Upper lobe of left lung (tissue), 6 donors: Measurements from ENCODE around the gene CLCNKA. TPM values are rescaled to one million over a fixed set of nuclear protein-coding genes. Genes with fewer than 3 reads are reported as not detected.
"Not testable (repeated sequence)": the region's sequence is repeated elsewhere in the genome, so short reads cannot be mapped to it uniquely, and the experiment has no call there.

Source experiments
- ATAC-seq, 2 donors: fragments of 200-7000 bp; cut with Tn5 transposase; one replicate each; pipeline ENCODE4 v1.9.1; 2022; ENCODE audit warnings: mild to moderate bottlenecking in 2 of 2, moderate library complexity in 2 of 2; ENCODE audit not compliant: low FRiP score in 2 of 2
- DNase-seq, 2 donors: peaks; one replicate each; pipeline ENCODE4 v3.0.0-alpha.2; 2019 to 2020
- H3K27ac ChIP-seq, 4 donors: fragments of 200-600 bp; sonication (generic); one replicate each; pipeline ENCODE4 v1.5.1; 2016 to 2019
- H3K27me3 ChIP-seq, 4 donors: fragments of 200-600 bp; sonication (generic); one replicate each; pipeline ENCODE4 v1.5.1; 2017 to 2019
- H3K36me3 ChIP-seq, 4 donors: fragments of 200-600 bp; sonication (generic); one replicate each; pipeline ENCODE4 v1.5.1; 2016 to 2019
- H3K4me1 ChIP-seq, 4 donors: fragments of 200-600 bp; sonication (generic); one replicate each; pipeline ENCODE4 v1.5.1; 2018 to 2019
- H3K4me3 ChIP-seq, 4 donors: fragments of 200-600 bp; sonication (generic); one replicate each; pipeline ENCODE4 v1.5.1; 2017 to 2019; ENCODE audit warnings: mild to moderate bottlenecking in 2 of 4, moderate library complexity in 1 of 4
- H3K9me3 ChIP-seq, 4 donors: fragments of 200-600 bp; sonication (generic); one replicate each; pipeline ENCODE4 v1.5.1; 2018 to 2019
- CTCF ChIP-seq, 6 experiments: fragments of 450-650 bp in 4 of 6; fragments of 200-600 bp in 2 of 6; sonication (generic) in 2 of 6; IDR thresholded peaks; one replicate each; pipeline ENCODE4 v1.5.1; 2016 to 2019; ENCODE audit warnings: antibody characterized with exemption in 6 of 6
- EP300 ChIP-seq, 4 donors: sonication (generic); formaldehyde crosslinking; IDR thresholded peaks; one replicate each; pipeline ENCODE4 v1.5.1; 2017; ENCODE audit warnings: antibody characterized with exemption in 4 of 4, control low read depth in 2 of 4
- POLR2A ChIP-seq, 4 donors: fragments of 450-650 bp; IDR thresholded peaks; one replicate each; pipeline ENCODE4 v1.5.1; 2016 to 2017; ENCODE audit warnings: antibody characterized with exemption in 4 of 4, mild to moderate bottlenecking in 2 of 4
- POLR2AphosphoS5 ChIP-seq, 2 donors: sonication (generic); formaldehyde crosslinking; IDR thresholded peaks; one replicate each; pipeline ENCODE4 v1.5.1; 2017; ENCODE audit warnings: antibody characterized with exemption in 2 of 2
- WGBS, 2 donors: methylation state at CpG; one replicate each; pipeline ENCODE4 v1.1.5; 2017 to 2018; 5-methylcytosine and 5-hydroxymethylcytosine counted together
- total RNA-seq, 6 donors: library from RNA; depleted of rRNA in 4 of 6; stranded (reverse); fragments of >200 nt in 4 of 6; gene quantifications; one replicate each; pipeline versions ENCODE4 v1.1.0 to v1.2.1, GENCODE V29; 2016 to 2021
- donor health status: DM: no; HTN: no; CAD: no; lungs with moderate emphysema.
- donor health status: DM: no; HTN: yes; CAD: no; lungs with severe emphysema.

The CLCNKA gene
- total RNA-seq, 6 donors from 2014 or later, result 0.20 to 0.89 (median 0.49) TPM; not detected in 3

DNA sequence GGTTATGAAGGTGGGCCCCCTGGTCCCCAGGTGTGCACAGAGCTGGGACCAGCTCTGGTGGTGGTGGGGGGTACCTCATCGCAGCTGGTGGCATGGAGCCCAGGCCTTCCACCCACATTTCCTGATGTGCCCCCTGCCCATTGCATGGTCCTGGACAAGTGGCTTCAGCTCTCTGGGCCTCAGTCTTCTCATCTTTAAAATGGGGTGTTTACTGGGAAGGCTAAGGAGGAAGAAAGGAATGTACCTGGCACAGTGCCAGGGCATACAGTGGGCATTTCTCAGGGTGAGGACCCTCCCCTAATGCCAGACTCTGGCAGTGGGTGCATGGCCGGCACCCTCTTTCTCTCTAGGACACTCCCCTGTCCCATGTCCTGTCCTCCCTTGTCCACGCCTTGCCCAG, 29.2 kb downstream of the CLCNKA start:
- peaks cover 0 to 4% (median 0%) of the 10 kb centered on the region in 4 donors for H3K27me3 ChIP-seq
- peaks cover 7 to 15% (median 8%) of the 10 kb centered on the region in 4 donors for H3K4me1 ChIP-seq
- no peaks in the 10 kb centered on the region for H3K36me3 ChIP-seq
- 90 to 91% methylated on average over 3 of the region's 3 CpGs for WGBS, 2 donors
- DNase-seq, result no peak
- no peak for ATAC-seq
- no peaks in the 10 kb centered on the region for H3K9me3 ChIP-seq
- H3K4me3 ChIP-seq, result no peak overlapping the region
- H3K27ac ChIP-seq, result no peak overlapping the region
- TF ChIP-seq EP300 (IDR thresholded peaks at IDR 0.05) (no peak), CTCF (IDR thresholded peaks at IDR 0.05) (no peak), POLR2A (IDR thresholded peaks at IDR 0.05) (no peak), POLR2AphosphoS5 (IDR thresholded peaks at IDR 0.05) (no peak)

DNA sequence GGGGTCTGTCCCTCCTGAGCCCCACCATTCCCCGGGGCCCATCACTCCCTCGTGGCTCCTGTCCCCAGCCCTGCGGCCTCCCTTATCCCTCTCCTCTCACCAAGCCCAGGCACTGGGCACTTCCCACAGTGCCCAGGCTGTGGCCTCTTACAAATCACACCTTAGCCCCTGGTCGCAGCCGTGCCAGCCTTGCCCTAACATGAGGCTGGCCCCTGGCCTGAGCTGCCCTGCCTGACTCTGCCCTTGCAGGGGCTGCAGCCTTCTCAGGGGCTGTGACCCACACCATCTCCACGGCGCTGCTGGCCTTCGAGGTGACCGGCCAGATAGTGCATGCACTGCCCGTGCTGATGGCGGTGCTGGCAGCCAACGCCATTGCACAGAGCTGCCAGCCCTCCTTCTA, 30.1 kb downstream of the CLCNKA start:
- not testable (repeated sequence) for ATAC-seq, DNase-seq, H3K4me3 ChIP-seq, H3K27ac ChIP-seq, H3K36me3 ChIP-seq, H3K9me3 ChIP-seq, H3K27me3 ChIP-seq
- WGBS, 2 donors, result 93 to 98% methylated on average over 10 of the region's 12 CpGs
- H3K4me1 ChIP-seq, result peaks cover 7 to 19% (median 10%) of the 10 kb centered on the region in 4 donors

DNA sequence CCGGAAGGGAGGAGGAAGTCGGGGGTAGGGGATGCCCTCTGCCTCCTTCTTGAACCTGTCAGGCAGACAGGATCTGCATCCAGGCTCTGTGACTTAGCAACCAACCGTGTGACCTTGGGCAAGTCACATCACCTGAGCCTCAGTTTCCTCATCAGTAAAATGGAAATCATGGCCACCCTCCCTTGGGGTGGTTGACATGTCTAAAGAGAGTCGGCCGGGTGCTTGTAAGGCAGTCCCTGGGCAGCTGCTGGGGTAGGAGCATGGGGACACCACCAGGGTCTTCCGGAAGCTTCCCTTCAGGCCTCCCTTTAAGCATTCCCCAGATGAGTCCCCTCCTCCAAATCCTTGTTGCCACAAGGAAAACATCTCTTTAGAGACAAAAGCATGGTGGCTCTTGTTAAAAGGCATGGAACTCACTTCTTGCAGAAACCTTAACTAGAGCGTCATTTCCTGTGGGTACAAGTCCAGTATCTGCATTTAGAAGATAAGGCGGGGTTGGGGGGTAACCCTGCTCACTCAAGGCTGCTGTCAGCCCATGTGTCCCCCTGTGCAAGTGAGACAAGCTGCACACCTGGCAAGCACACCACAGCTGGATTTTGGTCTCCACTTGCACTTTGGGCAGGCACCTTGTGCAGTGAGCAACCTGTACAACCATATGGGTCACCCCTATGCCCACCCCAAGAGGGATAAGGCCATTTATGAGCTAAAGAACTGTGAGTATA, 32.1 kb downstream of the CLCNKA start:
- Histone ChIP-seq H3K27me3 (peaks cover 0 to 2% (median 0%) of the 10 kb centered on the region in 4 donors), H3K4me3 (no peak overlapping the region), H3K4me1 (peaks cover 2 to 12% (median 6%) of the 10 kb centered on the region in 4 donors), H3K36me3 (no peaks in the 10 kb centered on the region), H3K9me3 (no peaks in the 10 kb centered on the region), H3K27ac (no peak overlapping the region)
- ATAC-seq (no peak), DNase-seq (no peak)
- TF ChIP-seq POLR2A (IDR thresholded peaks at IDR 0.05), result no peak
- TF ChIP-seq POLR2AphosphoS5 (IDR thresholded peaks at IDR 0.05), result no peak
- no peak for TF ChIP-seq EP300 (IDR thresholded peaks at IDR 0.05)
- TF ChIP-seq CTCF (IDR thresholded peaks at IDR 0.05), result no peak
- 56 to 75% methylated on average over 5 to 7 of the region's 8 CpGs for WGBS, 2 donors

DNA sequence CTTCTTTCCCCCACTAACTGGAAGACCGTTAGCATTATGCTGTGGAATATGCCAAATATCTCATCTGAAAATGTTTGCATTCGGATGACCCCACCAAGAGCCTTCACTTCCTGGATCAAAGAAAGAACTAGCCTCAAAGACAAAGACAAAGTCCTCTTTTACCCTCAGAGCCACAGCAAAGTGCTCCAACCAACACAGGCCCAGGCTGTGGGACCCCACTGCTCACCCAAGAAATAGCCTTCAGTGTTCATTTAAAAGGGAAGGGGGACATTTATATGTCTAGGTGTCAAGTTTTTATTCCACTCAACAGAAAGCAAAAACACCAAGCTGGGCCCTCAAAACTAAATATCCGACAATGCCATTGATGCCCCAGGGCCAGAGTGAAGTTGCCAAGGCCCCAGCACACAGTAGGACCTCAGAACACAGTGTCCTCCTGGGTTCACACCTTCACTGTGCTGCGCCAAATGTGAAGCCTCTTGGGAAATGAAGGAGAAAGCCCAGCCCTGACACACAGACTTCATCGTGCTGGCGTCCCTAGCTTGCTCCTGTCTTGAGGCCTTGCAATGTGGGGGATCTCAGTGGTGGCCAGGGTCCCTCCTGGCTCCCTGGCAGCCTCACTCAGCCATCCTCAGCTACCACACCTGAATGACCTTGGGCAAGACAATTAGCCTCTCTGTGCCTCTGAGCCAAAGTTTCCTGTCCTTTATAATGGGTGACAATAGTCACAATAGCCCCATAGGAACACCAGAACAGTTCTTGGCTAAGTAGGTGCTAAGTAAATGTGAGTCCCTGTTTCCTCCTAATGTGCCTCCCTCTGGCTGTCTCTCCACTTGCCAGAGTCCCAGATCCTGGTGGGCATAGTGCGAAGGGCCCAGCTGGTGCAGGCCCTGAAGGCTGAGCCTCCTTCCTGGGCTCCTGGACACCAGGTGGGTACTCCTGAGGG, 33.0 kb downstream of the CLCNKA start:
- ATAC-seq (no peak), DNase-seq (no peak)
- Histone ChIP-seq H3K27ac (no peak overlapping the region), H3K4me3 (no peak overlapping the region), H3K27me3 (no peaks in the 10 kb centered on the region), H3K4me1 (peaks cover 0 to 10% (median 4%) of the 10 kb centered on the region in 4 donors), H3K9me3 (no peaks in the 10 kb centered on the region), H3K36me3 (no peaks in the 10 kb centered on the region)
- TF ChIP-seq POLR2A (IDR thresholded peaks at IDR 0.05) (no peak), EP300 (IDR thresholded peaks at IDR 0.05) (no peak), CTCF (IDR thresholded peaks at IDR 0.05) (no peak), POLR2AphosphoS5 (IDR thresholded peaks at IDR 0.05) (no peak)
- 83 to 88% methylated on average over 4 to 6 of the region's 7 CpGs for WGBS, 2 donors
